Mononuclear cell (primary cell): Measurements from ENCODE around the gene GPR87. TPM values are rescaled to one million over a fixed set of nuclear protein-coding genes. Genes with fewer than 3 reads are reported as not detected.

Experiments used
- H3K27me3 ChIP-seq: 2 replicates; pipeline ENCODE4 v1.6.0; 2011; ENCODE audit warnings: low read length, control low read depth; ENCODE audit not compliant: insufficient read depth
- H3K4me1 ChIP-seq: 2 replicates; pipeline ENCODE4 v1.5.1; 2011; ENCODE audit warnings: mild to moderate bottlenecking, low read length, control low read depth; ENCODE audit not compliant: insufficient read depth
- H3K4me3 ChIP-seq: 2 replicates; pipeline ENCODE4 v1.5.1; 2011; ENCODE audit warnings: mild to moderate bottlenecking, low read length, moderate library complexity
- H3K9me3 ChIP-seq: 2 replicates; pipeline ENCODE4 v1.5.1; 2011; ENCODE audit warnings: low read depth, mild to moderate bottlenecking, control low read depth, low read length
- total RNA-seq: library from RNA; depleted of rRNA; stranded (reverse); fragments of >200 nt; gene quantifications from one replicate; pipeline ENCODE4 v1.2.3, GENCODE V29; 2012

GPR87 gene
- total RNA-seq, 1 donor = not detected

DNA sequence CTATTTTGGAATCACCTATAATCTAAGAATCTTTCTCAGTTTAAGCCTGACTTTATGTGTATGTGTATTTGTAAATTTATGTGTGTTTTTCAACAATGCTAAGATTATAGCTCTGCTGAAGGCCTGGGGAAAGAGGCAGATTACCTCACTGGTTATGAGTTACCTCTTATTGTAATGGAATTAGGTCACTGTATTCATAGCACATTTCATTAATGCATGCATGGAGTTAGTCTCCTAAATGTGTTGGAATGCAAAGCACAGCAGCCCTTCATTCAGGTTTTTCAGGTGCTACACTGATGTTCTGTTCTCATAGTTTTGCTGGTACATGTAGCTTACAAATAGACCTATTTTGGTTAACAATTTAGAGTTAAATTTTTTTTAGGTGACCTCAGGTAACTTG lies 9.5 kb downstream of the GPR87 start:
- no peak overlapping the region for H3K4me3 ChIP-seq
- H3K9me3 ChIP-seq = no peaks in the 10 kb centered on the region
- H3K4me1 ChIP-seq = no peaks in the 10 kb centered on the region
- no peaks in the 10 kb centered on the region for H3K27me3 ChIP-seq

DNA sequence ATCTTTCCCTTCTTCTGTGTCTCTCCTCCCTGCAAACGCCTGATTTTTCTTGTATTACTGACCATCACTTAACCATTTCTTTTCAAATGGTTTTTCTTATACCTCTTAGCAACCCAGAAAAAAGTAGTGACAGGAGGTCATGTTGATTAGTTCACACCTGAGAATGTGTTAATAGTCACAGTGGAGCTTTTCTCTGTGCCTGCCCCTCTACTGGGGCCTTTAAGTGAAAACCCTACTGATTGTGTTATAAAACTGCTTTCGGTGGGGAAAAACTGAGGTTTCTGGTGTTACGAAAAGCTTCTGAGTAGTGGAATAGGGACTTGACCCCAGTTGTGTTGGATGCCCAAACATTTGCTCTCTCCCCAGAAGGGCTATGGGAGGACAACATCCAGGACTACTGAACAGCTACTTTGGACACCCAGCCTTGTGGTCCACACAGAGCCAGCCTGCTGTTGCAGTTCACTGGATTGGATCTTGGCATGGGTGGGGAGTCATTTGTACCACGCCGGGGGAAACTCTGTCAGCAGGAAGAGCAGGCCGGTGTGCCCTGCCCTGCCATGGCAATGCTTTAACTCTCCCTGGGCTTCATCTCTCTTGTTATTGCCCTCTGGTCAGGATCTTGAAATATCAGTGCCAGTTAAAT lies 10.3 kb downstream of the GPR87 start:
- Histone ChIP-seq H3K9me3 (no peaks in the 10 kb centered on the region), H3K27me3 (no peaks in the 10 kb centered on the region), H3K4me3 (no peak overlapping the region), H3K4me1 (no peaks in the 10 kb centered on the region)

DNA sequence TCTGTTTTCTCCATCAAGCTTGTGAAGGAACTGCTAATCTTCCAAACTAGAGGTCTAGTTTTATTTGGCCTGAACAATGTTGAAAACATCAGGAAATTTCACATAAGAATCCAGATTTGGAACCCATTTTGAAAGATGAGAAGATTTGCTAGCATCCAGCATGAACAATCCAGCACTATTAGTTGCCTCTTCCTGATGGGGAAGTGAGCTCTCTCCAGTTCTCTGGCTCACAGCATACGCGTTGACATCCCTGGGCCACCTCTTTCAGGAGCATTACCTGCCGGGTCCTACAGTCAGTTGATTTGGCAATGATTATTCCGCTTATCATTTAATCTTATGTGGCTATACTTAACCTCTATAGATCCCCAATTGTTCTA lies 10.9 kb downstream of the GPR87 start:
- H3K9me3 ChIP-seq = no peaks in the 10 kb centered on the region
- H3K4me3 ChIP-seq = no peak overlapping the region
- H3K27me3 ChIP-seq = no peaks in the 10 kb centered on the region
- H3K4me1 ChIP-seq = no peaks in the 10 kb centered on the region

DNA sequence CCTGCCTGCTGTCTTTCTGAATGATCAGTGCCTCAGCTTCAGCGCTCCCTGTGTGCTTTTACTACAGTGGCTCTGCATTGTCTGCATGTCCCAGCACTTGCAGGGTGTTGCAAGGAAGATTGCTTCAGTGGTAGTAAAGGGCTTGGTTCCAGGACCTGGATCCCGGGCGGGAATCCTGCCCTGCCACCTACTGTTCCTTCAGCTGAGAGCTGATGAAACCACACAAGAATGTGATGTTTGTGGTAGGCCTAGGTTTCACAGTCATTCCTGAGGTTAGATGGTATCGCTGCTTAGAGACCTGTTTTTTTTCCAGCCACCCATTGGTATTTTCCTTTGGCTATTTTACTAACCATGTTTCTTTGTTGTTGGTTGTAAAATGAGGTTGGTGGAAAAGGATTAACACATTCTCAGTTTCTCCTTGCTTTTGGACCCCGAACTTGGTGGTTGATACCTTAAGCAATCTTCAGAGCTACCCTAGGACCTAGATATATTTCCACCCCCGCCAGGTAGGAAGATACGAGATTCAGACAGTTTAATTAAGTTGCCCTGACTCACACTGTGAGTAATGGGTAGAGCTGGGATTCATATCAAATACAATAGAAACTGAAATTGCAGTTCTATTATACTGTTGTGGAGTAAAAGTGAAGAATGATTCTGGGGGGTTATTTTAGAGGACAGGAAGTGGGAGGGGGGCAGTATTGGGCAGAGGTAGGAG lies 11.4 kb downstream of the GPR87 start:
- Histone ChIP-seq H3K4me1 (no peaks in the 10 kb centered on the region), H3K4me3 (no peak overlapping the region), H3K27me3 (no peaks in the 10 kb centered on the region)

DNA sequence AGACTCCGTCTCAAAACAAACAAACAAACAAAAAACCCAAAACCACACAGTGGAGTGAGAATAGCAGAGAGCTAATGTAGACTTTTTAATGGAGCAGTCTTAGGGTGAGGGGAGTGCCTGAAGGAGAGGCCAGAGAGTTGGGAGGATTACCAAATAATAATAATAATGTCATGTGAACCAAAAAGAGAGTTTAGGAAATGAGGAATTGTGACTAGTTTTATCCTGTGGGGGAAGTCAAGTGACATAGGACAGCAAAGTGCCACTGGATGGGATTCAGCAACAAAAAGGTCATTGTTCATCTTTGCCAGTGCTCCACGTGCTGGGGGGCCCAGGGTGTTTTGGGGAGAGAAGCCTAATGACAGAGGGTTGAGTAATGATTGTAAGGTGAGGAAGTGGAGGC lies 12.9 kb downstream of the GPR87 start:
- Histone ChIP-seq H3K9me3 (no peaks in the 10 kb centered on the region), H3K27me3 (no peaks in the 10 kb centered on the region), H3K4me3 (no peak overlapping the region), H3K4me1 (no peaks in the 10 kb centered on the region)

More for the DNA sequence above, 11.4 kb downstream of the GPR87 start:
- no peaks in the 10 kb centered on the region for H3K9me3 ChIP-seq

DNA sequence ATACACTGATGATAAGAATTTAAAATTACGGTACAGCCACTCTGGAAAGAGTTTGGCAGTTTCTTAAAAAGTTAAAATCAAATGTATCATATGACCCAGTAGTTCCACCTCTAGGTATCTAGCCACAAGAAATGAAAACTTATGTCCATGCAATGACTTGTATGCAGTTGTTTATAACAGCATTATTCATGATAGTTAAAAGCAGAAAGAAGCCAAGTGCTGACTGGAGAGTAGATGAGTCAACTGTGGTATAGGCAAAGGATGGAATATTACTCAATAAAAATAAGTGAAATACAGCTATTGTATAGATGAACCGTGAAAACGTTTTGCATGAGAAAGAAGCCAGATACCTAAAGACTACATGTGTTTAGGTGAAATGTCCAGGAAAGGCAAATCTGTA lies 14.8 kb downstream of the GPR87 start:
- no peaks in the 10 kb centered on the region for H3K4me1 ChIP-seq
- no peaks in the 10 kb centered on the region for H3K9me3 ChIP-seq
- no peak overlapping the region for H3K4me3 ChIP-seq
- no peaks in the 10 kb centered on the region for H3K27me3 ChIP-seq

DNA sequence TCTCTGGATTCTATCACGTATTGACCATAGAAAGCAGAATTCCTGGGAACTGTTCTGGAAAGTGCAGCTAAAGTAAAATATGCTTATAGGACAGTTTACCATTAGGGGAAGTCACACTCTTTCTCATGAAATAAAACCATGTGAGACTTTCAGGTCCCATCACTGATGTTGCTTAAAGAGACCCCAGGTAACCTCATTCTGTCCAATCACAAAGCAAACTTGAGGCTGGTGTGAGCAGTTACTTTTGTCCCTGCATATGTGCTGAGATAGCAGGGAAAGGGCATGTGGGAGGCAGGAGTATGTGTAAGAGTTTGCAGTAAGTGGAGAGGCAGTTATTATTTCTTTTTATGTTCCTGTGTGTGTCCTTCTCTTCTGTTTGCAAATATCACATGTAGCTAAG lies 16.1 kb downstream of the GPR87 start:
- Histone ChIP-seq H3K27me3 (no peaks in the 10 kb centered on the region), H3K4me1 (no peaks in the 10 kb centered on the region), H3K4me3 (no peak overlapping the region), H3K9me3 (no peaks in the 10 kb centered on the region)

DNA sequence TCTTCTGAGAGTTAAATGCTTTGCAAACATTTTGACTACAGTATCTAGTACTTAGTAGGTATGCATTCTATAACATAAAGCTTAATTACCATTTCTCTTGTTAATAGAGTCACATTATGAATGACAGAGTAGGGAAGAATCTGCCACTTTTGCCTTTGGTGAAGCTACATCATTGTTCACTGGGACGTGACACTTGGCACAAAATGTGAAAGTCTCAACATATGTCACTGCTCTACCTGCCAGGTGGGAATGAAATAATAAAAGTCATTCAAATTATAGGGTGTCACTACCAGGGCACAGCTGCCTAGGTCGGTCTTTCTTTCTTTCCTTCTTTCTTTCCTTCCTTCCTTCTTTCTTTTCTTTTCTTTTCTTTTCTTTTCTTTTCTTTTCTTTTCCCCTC lies 17.6 kb downstream of the GPR87 start:
- no peaks in the 10 kb centered on the region for H3K4me1 ChIP-seq
- no peak overlapping the region for H3K4me3 ChIP-seq
- no peaks in the 10 kb centered on the region for H3K27me3 ChIP-seq
- H3K9me3 ChIP-seq = no peaks in the 10 kb centered on the region

DNA sequence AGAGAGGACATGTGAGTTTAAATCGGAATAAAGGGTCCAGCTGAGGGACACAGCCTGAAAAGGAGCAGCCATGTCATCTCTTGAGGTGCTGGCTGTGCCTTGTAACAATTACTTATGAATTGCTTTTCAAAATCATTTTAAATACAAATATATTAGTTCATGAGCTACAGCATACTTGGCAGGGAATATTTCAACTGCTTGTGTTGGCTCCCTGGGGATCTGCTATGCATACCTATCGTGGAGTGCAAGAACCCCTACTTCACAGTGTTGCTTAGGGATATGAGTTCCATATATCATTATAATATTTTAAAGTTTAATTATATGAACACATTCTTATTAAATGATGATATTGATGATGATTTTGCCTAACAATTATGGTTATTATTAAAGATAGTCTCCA lies 19.2 kb downstream of the GPR87 start:
- H3K4me1 ChIP-seq = no peaks in the 10 kb centered on the region
- no peak overlapping the region for H3K4me3 ChIP-seq
- H3K27me3 ChIP-seq = no peaks in the 10 kb centered on the region
- H3K9me3 ChIP-seq = no peaks in the 10 kb centered on the region

DNA sequence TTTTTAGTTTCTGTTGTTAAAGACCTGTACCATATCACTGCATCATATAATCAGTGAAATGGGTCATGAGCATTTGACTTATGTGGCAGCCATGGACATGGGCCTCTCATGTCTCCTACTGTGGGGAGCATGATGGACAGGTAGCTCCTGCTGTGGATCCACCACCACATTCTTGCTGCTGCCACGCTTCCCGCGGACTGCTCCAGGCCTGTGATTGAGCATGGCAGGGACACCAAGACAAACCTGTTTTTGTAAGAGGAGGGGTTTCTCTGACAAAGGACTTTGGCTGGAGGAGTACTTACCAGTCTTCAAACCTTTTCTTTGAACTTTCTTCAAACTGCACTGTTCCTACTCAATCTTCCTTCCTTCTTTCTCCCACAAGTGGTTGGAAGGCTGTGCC lies 20.4 kb downstream of the GPR87 start:
- Histone ChIP-seq H3K27me3 (no peaks in the 10 kb centered on the region), H3K9me3 (no peaks in the 10 kb centered on the region), H3K4me1 (no peaks in the 10 kb centered on the region), H3K4me3 (no peak overlapping the region)

DNA sequence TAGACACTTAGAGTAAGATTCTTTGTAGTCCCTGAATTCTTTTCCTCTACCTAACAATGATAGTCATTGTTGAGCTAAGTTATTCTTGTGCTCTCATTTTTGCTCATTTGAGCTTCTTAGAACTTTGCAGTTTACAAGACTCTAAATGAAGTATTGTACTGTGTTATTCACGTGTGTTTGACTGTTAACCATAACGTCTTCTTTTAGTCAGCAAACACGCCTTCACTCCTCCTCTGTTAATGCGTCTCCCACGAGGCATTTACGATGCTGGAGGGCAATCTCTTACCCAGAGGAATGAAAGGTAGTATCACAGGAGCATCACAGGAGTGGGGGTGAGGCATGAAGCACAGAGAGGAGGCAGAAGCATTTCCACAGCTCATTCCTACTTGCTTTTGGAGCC lies 23.5 kb downstream of the GPR87 start:
- Histone ChIP-seq H3K4me3 (no peak overlapping the region), H3K9me3 (no peaks in the 10 kb centered on the region), H3K27me3 (no peaks in the 10 kb centered on the region), H3K4me1 (no peaks in the 10 kb centered on the region)

DNA sequence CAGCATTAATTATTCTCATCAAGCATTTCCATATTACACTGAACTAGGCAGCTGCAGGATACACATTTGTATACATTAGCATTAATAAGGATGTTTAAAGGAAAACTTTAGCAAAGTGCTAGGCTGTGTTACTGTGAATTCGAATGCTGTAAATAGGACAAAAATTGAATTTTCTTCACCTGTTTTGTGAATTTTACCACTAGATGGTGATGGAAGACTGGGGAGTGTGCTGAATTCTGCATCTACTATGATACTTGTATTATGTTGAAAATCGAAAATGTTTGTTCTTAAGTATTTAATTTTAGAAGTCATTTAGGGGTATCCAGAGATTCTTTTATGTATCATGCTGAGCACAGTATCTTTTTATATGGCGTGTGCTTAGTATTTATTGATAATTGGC lies 25.9 kb downstream of the GPR87 start:
- Histone ChIP-seq H3K4me3 (no peak overlapping the region), H3K9me3 (no peaks in the 10 kb centered on the region), H3K4me1 (no peaks in the 10 kb centered on the region), H3K27me3 (no peaks in the 10 kb centered on the region)

DNA sequence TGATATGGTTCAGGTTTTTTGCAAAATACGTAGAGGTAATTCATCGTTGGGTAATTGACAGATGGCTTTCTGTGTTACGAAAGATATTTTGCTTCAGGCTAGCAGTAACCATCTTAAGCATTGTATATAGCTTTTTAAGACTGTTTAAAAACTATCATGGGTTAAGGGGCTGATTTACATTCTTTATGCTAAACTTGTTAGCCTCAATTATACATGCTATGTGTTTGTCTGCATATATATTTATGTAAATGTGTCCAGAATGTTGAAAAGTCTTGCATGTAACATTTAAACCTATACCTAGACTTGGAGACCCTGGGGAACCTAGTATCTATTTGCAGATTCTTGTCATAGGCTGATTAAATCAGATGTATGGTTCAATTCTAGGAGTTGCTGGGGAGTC lies 27.2 kb downstream of the GPR87 start:
- no peak overlapping the region for H3K4me3 ChIP-seq
- no peaks in the 10 kb centered on the region for H3K4me1 ChIP-seq
- no peaks in the 10 kb centered on the region for H3K27me3 ChIP-seq
- H3K9me3 ChIP-seq = no peaks in the 10 kb centered on the region

DNA sequence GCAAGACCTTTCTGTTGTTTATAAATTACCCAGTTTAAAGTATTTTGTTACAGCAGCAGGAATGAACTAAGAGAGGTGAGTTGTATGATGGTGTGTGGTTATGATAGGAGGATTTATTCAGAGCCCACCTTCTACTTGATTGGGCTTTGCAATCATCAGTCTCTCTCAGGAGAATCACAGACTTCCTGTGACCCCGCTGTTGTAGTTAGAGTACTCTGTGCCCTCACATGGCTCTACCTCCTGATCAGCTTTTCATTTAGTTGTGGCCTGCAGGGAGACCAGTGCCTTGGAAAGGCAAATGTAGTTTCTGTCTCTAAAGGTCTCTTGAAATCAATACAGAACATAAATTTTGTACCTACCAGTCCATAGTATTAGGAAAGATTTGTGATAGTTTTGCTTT lies 30.7 kb downstream of the GPR87 start:
- H3K4me1 ChIP-seq = peaks cover 3% of the 10 kb centered on the region
- no peaks in the 10 kb centered on the region for H3K9me3 ChIP-seq
- no peak overlapping the region for H3K4me3 ChIP-seq
- H3K27me3 ChIP-seq = no peaks in the 10 kb centered on the region

DNA sequence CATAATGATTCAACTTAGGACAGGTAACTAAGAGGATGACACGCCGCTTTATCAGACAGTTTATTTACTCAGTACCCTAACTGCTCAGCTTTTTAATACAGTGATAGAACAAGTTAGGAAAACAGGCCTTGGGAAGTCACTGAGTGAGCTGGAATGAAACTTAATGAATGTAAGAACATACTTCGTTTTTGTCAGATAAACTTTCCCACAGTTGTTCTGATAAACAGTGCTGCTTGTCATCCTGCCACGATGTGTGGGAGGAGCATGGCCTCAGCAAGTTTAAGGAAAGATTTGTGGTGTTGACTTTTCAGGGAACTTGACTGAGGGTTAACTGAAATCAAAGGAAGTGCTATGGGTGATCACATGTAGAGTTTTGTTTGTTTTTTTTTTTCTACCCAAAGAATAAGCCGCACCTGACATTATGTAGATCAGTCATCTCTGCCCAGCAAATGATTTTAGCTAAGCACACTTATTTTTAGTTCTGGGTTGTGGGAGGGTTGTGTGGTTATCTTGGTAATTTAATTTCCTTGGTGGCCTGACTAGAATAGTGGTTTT lies 32.6 kb downstream of the GPR87 start:
- no peak overlapping the region for H3K4me3 ChIP-seq
- H3K9me3 ChIP-seq = no peaks in the 10 kb centered on the region
- H3K27me3 ChIP-seq = no peaks in the 10 kb centered on the region
- peaks cover 19% of the 10 kb centered on the region for H3K4me1 ChIP-seq

DNA sequence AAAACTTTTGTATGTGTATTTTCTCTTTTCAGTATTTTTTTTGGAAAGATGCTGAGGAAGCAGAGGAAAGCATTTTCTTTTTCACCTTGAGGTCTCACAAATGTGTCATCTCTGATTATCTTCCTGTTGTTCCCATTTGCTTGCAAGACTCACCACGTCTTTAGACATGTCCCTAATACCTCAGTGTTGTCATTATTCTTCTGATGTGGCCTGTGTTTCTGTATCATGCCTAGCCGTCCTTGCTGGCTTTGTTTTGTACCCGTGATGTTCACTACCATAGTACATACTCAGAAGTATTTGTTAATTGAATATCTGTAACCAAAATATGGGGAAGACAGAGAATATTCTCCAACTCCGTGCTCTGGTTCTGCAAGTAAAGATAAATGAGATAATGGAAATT lies 33.2 kb downstream of the GPR87 start:
- H3K4me1 ChIP-seq = peaks cover 25% of the 10 kb centered on the region
- H3K9me3 ChIP-seq = no peaks in the 10 kb centered on the region
- no peak overlapping the region for H3K4me3 ChIP-seq
- no peaks in the 10 kb centered on the region for H3K27me3 ChIP-seq
